CD1c-positive myeloid dendritic cell (primary cell): Measurements from ENCODE around the gene AMZ1.

ENCODE experiments used
- DNase-seq: peaks from one replicate; pipeline ENCODE4 v3.0.0-alpha.2; 2016; ENCODE audit errors: extremely low spot score

AMZ1 gene

GRCh38 chr7:2750004-2750407 lies 62.0 kb downstream of the AMZ1 start:
- no peak for DNase-seq

DNA sequence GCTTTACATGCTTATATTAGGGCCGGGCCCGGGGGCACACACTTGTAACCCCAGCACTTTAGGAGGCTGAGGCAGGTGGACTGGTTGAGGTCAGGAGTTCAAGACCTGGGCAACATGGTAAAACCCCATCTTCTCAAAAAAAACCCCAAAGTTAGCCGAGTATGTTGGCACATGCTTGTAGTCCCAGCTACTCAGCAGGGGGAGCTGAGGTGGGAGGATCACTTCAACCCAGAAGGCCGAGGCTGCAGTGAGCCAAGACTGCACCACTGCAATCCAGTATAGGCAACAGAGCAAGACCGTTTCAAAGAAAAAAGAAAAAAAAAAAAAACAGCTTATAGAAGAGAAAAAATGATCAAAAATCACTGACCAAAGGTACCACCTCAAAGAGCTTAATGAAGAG lies 63.1 kb downstream of the AMZ1 start:
- no peak for DNase-seq

DNA sequence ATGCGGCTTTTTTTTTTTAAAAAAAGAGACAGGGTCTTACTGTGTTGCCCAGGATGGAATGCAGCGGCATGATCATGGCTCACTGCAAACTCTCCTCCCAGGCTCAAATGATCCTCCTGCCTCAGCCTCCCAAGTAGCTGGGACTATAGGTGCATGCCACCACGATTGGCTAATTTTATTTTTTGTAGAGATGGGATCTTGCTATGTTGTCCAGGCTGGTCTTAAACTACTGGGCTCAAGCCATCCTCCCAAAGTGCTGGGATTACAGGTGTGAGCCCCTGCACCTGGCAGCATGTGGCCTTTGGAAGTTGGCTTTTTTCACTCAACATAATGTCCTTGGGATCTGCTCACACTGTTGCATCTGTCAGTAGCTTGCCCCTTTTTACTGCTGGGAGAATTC lies 65.1 kb downstream of the AMZ1 start:
- DNase-seq, result no peak

- DNase-seq, result no peak
These were observed 66.1 kb downstream of the AMZ1 start for GRCh38 chr7:2754086-2754485.

DNA sequence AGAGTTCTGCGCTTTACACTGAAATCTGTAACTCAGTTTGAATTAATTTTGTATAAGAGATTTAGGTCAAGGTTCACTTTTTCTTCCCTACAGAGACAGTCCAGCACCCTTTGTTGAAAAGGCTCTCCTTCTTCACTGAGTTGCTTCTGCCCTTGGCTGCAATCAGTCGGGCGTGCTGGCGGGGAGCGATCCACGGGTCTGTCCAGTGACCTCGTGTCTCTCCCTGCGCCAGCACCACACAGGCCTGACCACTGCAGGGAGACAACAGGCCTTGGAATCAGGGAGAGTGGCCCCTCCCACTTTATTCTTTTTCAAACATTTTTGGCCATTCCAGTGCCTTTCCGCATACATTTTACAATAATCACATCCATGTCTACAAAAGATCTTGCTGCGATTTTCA lies 66.9 kb downstream of the AMZ1 start:
- DNase-seq, result no peak

DNA sequence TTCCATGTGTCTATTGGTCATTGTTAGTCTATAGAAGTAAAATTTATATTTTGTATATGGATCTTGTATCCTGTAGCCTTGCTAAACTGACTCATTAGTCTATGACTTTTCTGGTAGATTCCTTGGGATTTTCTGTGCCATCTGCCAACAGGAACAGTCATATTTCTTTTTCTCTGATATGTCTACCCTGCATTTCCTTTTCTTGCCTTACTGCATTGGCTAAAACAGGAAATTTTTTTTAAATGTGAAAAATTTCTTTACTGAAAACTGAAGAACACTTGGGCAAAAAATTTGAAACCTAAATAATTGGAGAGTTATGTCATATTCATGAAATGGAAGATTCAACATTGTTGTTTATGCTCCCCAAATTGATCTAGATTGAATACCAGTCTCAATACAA lies 67.5 kb downstream of the AMZ1 start:
- DNase-seq, result no peak

DNA sequence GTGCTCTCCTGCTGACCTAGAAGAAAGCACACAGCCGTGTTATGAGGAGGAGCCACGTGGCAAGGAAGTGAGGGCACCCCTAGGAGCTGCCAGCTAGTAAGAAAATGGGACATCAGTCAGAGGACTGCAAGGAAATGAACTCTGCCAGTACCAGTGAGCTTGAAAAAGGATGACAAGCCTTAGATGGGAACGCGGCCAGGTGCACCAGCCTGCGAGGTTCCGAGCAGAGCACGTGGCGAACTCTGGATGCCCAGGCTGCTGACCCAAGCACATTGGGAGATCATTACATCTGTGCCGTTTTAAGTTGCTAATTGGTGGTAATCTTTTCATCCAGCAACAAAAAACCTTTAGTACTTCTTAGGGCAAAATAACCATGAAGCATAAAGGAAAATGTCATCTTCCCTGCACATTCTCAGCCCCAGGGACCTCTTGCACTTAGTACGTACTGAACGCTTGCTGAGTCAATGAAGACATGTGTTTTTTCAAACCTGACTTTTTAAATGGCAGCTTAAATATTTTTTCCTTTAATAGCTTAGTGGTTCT lies 69.4 kb downstream of the AMZ1 start:
- peak; percentile 40 for DNase-seq

GRCh38 chr7:2757904-2758672 lies 70.1 kb downstream of the AMZ1 start:
- DNase-seq, result peak; percentile 95

- no peak for DNase-seq
These were observed 70.9 kb downstream of the AMZ1 start for GRCh38 chr7:2758673-2759616.

DNA sequence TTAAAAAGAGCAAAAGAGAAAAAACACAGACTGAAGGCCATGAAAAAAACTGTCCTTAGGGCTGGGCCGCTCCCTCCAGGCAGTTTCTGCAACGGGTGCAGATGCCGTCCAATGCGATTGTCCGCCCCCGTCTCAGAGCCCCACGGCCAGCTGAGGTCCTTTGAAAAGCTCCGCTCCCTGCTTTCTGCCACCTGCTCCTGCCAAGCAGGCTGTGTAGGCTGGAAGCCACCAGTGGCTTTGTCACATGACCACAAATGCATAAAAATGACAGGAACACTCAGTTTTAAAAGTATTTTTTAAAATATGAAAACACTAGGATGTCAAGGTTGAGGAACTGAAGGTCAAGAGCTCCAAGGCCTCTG lies 71.7 kb downstream of the AMZ1 start:
- DNase-seq, result no peak

GRCh38 chr7:2760098-2760889 lies 72.3 kb downstream of the AMZ1 start:
- peak; percentile 80 for DNase-seq

DNA sequence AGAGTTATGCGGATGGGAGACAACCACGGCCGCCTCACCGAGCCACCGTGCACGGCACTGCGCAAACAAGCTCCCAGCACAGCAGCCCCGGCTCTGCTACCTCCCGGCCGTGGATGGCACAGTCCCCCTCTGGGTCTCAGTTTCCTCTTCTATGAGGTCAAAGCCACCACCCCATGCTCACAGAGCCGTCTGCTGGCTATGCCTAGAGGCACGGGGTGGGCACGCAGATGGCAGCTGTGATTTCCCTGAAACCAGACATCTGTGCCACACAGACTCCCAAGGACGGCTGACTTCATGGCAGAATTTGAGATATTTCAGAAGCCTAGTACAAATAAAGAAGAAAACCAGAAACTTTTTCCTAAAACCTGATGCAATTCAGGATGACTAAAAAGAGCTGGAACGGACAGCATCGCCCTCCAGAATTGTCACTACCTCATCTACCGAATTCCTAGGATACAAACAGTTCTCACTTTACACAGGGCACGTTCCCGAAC lies 73.2 kb downstream of the AMZ1 start:
- DNase-seq, result no peak

DNA sequence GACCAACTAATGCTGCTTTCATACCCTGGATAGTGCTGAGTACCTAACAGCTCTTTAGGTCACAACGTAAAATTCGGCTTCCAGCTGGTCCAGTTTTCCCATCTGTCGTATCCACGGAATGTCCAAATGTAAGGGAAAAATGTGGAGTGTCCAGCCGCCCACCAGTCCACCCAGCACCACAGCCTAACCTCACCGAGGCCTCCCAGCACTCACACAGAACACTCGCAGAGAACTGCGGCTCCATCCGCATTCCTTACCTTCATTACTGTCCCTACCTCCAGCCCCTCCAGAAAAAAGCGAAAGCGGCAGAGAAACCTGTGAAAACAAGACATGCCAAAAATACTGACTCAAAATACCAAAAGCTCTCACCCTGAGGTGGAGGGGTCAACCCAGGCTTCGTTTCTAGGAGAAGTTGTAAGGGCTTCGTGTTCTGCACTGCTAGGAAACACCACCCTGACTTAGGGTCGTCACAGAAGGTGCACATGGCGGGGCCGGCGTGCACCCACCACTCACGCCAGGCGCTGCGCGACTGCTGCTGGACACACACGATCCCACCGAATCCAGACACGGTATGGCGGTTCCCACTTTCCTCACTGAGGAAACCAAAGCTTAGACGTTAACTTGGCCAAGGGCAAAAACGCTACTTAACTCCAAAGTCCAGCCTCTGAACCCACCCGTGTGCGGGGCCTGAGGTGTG lies 73.9 kb downstream of the AMZ1 start:
- no peak for DNase-seq

DNA sequence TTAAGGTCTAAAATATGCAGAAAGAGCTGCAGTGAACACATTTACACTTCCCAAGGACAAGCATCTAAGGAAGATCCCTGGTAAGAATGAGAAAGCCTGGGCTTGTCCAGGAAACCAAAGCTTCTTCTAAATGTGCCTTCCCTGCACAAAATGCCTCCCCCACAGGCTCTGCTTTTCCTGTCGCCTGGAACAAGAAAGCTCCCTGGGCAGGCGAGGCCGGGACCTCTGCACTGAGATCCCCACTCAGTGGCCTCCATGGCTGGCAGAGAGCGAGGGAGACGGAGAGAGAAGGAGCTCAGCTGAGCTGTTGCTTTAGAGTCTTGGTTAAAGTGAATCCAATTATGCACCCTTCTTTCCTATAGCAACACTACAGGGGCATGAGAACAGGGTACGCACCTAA lies 75.6 kb downstream of the AMZ1 start:
- no peak for DNase-seq

- DNase-seq, result no peak
These were observed 76.6 kb downstream of the AMZ1 start for GRCh38 chr7:2764621-2765020.
